LNCAP (cell line): ENCODE data around the gene TEAD2.

ENCODE experiments used
- TF ChIP-seq, protein P1 (sequence below): fragments of 450-650 bp; IDR thresholded peaks from 2 replicates; pipeline ENCODE4 v1.5.1; 2017; ENCODE audit warnings: mild to moderate bottlenecking

The TEAD2 gene

DNA sequence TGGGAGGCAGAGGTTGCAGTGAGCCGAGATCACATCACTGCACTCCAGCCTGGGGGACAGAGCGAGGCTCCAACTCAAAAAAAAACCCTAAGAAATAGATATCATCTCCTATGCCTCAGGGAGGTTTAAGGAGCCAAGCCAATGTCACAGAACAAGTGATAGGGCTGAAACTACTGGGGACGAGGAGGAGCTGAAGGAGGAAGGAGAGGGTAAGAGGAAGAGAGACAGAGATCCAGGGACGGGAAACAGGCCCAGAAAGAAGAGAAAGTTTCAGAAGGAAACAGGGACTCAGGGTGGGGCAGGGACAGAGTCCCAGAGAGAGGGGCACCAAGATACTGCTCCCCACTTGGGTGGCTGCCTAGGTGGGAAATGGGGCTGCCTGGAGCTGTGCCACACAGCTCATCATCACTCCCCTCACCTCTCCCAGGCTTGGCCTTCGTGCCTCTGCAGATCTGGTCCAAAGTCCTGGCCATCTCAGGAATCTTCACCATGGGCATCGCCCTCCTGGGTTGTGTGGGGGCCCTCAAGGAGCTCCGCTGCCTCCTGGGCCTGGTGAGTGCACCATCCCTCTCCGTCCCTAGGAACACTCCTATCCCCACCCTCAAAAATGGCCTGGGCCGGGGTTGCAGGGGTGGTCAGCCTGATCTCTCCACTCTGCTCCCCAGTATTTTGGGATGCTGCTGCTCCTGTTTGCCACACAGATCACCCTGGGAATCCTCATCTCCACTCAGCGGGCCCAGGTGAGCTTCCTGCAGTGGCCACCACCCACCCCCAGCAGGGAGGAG lies 25.5 kb downstream of the TEAD2 start:
- TF ChIP-seq, protein P1, sequence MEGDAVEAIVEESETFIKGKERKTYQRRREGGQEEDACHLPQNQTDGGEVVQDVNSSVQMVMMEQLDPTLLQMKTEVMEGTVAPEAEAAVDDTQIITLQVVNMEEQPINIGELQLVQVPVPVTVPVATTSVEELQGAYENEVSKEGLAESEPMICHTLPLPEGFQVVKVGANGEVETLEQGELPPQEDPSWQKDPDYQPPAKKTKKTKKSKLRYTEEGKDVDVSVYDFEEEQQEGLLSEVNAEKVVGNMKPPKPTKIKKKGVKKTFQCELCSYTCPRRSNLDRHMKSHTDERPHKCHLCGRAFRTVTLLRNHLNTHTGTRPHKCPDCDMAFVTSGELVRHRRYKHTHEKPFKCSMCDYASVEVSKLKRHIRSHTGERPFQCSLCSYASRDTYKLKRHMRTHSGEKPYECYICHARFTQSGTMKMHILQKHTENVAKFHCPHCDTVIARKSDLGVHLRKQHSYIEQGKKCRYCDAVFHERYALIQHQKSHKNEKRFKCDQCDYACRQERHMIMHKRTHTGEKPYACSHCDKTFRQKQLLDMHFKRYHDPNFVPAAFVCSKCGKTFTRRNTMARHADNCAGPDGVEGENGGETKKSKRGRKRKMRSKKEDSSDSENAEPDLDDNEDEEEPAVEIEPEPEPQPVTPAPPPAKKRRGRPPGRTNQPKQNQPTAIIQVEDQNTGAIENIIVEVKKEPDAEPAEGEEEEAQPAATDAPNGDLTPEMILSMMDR, result no peak

DNA sequence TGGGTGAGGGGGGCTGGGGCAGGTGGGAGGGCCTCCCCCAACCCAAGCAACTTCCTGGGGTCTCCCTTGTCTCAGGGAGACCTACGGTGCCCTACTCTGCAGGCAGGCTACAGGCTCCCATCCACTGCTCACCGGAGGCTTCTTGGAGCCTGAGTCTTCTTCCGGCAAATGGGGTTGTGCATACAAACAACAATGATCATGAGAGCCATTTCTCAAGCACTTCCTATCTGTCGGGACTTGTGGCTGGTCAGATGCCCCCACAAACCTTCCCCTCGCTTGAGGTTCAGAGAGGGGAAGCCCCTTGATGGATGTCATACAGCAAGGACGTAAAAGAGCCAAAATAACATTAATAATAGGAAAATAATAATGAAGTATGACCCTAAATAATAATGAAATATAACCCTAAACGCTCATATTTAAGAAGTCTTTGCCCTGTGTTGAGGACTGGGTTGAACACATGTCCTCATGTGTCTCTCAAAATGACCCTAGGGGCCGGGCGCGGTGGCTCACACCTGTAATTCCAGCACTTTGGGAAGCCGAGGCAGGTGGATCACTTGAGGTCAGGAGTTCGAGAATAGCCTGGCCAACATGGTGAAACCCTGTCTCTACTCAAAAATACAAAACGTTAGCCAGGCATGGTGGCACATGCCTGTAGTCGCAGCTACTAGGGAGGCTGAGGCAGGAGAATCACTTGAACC lies 26.3 kb downstream of the TEAD2 start:
- TF ChIP-seq, protein P1, result no peak

DNA sequence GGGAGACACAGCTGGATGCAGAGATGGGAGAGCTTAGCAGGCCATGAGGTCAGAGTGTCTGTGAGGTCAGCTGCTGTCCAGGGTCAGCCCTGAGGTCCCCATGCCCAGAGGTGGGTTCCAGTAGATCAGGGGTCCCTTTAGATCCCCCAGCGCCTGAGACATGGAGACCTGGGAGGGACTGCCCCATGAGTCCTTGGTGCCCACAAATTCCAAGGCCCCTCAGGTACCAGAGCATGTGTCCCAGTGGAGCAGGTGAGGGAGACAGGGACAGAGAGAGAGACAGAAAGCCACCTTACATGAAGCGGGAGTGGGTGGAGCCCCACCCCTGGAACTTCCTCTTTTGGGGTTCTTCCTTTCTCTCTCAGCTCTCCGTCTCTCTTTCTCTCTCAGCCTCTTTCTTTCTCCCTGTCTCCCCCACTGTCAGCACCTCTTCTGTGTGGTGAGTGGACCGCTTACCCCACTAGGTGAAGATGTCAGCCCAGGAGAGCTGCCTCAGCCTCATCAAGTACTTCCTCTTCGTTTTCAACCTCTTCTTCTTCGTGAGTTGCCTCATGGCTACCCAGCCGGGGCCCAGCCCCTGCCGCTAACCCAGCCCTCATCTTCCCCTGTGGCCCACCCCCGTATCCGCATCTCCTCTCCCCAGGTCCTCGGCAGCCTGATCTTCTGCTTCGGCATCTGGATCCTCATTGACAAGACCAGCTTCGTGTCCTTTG lies 27.0 kb downstream of the TEAD2 start, which contains the start of gene CD37:
TSS of gene CD37 (plus strand) at position 336 of the 713 bp plus-strand sequence. CDS start at position 471, 135 bp downstream.
- TF ChIP-seq, protein P1, result no peak

DNA sequence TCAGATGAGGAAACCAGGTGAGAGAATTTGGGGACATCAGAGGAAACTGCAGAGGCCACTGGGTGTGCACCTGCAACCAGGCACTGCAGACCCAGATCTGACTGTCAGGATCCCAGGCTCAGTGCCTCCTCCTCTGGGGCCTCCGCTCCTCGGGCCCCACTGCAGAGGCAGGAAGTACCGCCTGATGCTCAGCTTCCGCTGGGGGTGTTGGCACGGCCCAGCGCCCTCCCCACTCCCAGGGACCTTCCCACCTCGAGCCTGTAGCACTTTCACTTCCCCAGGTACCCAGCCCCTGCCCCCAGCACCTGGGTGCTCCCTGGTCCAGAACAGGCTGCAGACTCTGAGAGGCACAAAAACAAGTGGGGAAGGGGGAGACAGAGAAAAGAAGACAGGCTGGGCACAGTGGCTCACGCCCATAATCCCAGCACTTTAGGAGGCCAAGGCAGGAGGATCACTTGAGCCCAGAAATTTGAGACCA lies 28.4 kb downstream of the TEAD2 start:
- TF ChIP-seq, protein P1, result no peak

DNA sequence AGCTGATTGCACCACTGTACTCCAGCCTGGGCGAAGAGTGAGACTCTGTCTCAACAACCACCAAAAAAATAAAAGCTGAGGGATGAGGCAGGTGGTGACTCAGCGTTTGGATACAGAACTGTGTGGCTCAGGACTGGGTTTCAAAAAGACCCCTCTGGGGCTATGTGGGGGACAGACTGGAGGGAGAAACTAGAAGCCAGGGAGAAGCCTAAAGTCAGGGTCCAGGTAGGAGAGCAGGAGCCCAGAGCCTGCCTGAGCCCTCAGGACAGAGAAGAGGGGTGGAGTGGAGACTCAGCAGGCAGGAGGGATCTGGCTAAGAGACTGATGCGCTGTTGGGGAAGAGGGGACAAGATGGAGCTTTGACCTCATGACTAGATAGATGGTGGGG lies 28.8 kb downstream of the TEAD2 start:
- TF ChIP-seq, protein P1, result no peak

DNA sequence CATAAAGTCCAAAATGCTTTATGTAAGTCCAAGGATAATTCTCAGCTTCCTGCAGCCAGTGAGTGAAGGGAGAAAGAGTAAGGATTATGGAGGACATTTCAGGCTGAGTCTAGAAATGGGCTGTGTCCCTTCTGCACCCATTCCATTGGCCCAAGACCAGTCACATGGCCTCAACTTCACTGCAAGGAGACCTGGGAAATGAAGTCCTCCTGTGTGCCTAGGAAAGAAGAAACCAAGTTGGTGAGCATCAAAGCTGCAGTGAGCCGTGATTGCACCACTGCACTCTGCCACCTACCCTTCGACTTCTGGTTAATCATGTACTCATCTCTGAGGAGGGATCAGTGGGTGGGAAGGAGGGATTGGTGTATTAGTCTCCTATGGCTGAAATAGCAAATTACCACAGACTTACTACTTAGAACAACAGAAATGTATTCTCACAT lies 30.6 kb downstream of the TEAD2 start:
- TF ChIP-seq, protein P1, result no peak

DNA sequence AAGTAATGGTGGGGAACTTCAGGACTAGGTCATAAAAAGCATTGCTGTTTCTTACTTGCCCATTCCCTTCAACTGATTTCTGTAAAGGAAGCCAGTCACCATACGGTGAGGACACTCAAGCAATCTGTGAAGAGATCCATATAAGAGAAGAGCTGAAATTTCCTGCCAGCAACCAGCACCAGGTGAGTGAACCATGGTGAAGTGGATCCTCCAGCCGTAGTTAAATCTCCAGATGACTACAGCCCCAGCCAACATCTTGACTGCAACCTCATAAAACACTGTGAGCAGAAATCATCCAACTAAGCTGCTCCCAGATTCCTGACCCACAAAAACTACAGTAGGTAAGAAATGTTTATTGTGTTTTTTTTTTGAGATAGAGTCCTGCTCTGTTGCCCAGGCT lies 33.5 kb downstream of the TEAD2 start:
- TF ChIP-seq, protein P1, result no peak
